LNCAP (cell line): ENCODE measurements around the gene STK25.

Experiments used
- TF ChIP-seq, protein P1 (sequence below): fragments of 450-650 bp; IDR thresholded peaks from 2 replicates; pipeline ENCODE4 v1.5.1; 2017; ENCODE audit warnings: mild to moderate bottlenecking

Gene STK25

DNA sequence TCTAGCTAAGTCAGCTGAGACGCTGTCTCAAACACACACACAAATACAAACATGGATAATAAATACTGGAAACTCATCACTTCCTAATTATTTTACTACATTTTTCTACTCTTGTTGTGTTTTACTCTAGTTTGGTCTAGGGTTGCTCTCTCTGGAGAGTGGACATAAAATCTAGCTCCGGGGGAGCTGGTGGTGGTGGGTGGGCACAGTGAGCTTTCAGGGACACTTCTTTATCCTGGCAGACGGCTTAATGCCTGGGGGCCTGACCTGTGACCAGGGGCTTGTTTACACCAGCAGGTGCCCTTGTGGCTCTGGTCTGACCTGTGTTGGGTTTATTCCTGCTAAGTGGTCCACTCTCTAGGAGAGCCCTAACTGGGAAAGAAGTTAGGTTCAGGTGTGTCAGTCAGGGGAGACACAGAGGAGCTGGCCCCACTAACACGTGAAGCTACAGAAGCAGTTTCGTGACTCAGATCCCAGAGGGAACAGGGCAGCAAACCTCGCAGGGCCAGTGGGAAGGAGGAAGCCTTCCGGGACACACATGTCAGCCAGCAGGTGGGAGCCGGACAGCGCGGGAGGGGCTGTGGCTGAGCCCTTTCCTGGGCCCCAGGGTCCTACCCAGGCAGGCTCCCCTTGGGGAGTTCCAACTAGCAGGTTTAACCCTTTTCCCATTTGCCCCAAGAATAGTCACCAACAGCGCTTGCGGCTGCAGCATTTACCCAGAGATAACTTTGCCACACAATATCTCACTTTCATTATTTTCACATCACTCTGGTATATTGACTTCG lies 27.7 kb upstream of the STK25 start:
- TF ChIP-seq, protein P1, sequence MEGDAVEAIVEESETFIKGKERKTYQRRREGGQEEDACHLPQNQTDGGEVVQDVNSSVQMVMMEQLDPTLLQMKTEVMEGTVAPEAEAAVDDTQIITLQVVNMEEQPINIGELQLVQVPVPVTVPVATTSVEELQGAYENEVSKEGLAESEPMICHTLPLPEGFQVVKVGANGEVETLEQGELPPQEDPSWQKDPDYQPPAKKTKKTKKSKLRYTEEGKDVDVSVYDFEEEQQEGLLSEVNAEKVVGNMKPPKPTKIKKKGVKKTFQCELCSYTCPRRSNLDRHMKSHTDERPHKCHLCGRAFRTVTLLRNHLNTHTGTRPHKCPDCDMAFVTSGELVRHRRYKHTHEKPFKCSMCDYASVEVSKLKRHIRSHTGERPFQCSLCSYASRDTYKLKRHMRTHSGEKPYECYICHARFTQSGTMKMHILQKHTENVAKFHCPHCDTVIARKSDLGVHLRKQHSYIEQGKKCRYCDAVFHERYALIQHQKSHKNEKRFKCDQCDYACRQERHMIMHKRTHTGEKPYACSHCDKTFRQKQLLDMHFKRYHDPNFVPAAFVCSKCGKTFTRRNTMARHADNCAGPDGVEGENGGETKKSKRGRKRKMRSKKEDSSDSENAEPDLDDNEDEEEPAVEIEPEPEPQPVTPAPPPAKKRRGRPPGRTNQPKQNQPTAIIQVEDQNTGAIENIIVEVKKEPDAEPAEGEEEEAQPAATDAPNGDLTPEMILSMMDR, result no peak

DNA sequence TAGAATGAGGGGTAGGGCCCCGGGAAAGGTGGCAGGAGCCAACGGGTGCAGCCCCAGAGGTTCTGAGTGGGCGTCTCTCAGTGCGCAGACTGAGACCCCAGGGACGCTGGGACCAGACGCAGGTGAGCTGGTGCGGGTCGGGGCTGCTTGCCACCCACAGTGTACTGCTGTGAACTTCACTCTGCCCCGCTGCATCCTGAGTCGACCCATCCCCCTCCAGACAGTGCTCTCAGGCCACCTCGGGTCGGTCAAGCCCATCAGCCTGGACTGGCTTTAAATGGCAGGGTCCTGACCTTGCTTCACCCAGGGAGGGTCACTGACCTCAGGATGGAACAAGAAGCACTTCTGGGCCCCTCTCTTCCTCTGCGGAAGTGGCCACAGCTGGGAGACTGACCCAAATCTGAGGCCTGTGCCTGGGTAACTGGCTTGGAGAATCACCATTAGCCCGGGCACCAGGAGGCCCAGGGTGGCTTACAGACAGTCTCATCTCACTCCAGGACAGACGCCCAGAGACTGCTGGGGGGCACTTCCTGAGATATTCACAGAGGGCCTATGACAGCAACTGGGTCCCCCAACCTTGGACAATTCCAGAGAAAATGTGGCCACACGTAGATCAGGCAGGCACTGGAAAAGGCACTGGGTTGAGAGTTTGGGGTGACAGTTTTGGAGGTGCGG lies 26.5 kb upstream of the STK25 start:
- TF ChIP-seq, protein P1, result no peak

DNA sequence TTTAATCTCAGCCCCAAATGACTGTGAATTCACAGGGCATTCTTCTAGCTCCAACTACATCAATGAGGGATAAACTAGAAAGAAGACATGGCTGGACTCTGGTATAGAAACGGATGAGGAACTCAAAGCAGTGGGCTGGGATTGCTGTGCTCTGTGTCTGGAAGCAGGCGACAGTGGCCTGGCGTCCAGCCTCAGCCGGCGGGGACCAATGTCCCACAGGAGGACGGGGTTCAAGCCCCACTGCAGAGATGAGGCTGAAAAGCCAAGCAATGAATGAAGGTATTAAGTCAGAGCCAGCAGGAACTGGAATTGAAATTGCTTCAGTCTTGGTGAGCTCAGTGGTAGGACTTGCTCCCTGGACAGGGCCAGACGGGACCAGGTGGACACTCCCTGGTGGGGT lies 25.9 kb upstream of the STK25 start:
- TF ChIP-seq, protein P1, result no peak

DNA sequence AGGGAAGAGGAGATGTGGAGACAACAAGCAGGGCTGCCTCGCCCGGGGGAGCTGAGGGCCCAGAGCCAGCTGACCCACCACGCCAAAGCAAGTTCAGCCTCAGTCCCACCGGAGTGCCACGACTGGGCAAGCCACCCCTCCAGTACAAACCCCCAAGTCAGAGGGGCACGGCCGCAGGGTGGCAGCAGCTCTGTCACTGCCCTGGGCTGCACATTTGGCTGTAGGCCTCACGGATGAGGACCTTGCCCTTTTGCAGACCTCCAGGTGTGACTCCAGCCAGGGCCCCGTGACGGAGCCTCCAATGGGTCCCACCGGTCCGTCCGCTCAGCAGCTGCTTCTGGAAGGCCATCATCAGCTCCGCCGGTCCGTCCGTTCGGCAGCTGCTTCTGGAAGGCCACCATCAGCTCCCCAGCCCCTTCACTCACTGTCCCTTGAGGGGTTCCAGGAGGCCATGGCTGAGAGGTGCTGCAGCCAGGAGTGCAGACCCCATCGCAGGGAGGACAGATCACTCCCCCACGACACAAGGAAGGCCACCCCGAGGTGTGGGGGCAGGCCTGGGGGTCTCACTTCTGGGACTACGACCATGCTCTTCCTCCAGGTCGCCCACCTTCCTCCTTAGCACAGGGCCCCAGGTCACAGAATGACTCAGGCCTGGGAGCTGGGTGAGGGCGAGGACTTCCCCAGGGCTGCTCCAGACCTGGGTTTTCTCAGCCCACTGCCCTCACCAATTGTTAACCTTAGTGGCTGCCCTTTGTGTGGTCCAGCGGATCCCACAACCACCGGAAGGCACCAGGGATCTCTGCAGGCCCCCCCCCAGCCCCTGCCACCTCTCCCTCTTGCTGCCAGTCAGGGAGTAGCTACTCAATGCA lies 24.6 kb upstream of the STK25 start:
- TF ChIP-seq, protein P1, result no peak

DNA sequence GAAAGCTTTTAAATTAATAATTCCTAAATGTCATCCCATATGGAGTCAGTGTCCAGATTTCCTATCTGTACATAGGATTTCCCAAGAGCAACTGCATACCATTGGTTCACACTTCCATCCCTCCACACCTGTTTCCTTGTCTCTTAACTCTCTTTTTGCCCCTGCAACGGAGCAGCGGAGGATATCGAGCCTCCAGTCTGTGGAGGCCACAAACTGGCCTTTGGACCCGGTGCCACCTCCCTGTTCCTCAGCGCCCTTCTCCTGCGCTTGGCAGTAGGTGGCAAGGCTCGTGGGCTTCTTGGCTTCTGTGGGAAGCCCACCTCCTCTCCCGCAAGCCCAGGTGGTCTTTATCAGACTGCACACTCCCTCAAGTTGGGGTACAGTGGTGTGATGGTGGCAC lies 23.8 kb upstream of the STK25 start:
- TF ChIP-seq, protein P1, result no peak

DNA sequence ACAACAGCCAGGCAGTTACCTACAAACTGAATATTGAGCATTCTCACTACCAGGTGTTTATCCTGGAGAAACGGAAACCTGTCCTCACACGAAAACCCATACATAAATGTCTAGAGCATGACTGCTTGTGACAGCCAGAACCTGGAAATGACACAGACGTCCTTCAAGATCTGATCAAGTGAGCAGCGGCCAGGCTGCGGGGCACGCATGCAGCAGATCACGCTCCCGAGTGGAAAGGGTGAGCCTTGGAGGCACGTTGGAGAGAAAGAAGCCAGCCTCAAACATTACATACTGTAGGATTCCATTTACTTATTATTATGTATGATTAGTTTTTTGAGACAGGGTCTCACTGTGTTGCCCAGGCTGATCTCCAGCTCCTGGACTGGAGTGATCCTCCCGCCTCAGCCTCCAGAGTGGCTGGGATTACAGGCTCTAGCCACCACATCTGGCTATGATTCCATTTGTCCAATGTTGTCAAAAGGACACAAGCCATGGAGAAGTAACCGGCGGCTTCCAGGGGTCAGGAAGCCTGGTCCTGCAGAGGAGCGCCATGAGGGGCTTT lies 22.9 kb upstream of the STK25 start:
- TF ChIP-seq, protein P1, result no peak

DNA sequence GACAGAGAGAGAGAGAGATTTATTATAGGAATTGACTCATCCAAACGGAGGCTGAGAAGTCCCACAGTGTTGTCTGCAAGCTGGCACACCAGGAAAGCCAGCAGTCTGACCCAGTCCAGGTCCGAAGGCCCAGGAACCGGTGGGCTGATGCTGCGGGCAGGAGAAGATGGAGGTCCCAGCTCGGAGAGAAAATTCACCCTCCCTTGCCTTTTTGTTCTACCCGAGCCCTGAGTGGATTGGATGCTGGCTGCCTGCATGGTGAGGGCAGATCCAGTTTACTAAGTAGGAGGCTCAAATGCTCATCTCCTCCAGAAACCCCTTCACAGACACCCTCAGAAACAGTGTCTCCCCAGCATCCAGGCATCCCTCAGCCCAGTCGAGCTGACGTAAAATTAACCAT lies 22.2 kb upstream of the STK25 start:
- TF ChIP-seq, protein P1, result no peak
